ENCODE measurements around the gene SDK1.
"Not testable (repeated sequence)": the region's sequence is repeated elsewhere in the genome, so short reads cannot be mapped to it uniquely, and the experiment has no call there.

Gene SDK1

DNA sequence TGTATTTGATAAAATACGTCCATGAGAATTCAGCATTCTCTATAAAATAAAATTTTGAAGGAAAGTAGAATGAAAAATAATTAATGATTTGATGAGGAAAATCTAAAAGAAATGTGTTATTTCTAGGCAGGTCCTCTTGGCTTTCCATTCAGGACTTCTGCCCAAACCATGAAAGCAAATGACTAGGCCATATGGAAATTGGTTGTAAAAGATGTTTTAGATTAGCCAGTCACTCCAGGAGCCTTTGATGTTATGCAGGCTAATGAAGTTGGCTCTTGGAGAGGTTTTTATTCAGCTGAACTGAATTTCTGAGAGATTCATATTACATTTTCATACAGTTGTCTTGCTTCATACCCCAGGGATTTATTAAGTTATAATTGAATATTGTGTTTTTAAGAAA lies 452.8 kb downstream of the SDK1 start:
- DNase-seq (ENCODE audit: low spot score): no peak
- in situ Hi-C loops (cut with MboI; ENCODE audit: low pct_unique_long_range_greater_than_20kb, low sequenced_read_pairs, unreplicated experiment): no loop called here
- TF ChIP-seq, protein P1, sequence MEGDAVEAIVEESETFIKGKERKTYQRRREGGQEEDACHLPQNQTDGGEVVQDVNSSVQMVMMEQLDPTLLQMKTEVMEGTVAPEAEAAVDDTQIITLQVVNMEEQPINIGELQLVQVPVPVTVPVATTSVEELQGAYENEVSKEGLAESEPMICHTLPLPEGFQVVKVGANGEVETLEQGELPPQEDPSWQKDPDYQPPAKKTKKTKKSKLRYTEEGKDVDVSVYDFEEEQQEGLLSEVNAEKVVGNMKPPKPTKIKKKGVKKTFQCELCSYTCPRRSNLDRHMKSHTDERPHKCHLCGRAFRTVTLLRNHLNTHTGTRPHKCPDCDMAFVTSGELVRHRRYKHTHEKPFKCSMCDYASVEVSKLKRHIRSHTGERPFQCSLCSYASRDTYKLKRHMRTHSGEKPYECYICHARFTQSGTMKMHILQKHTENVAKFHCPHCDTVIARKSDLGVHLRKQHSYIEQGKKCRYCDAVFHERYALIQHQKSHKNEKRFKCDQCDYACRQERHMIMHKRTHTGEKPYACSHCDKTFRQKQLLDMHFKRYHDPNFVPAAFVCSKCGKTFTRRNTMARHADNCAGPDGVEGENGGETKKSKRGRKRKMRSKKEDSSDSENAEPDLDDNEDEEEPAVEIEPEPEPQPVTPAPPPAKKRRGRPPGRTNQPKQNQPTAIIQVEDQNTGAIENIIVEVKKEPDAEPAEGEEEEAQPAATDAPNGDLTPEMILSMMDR (IDR thresholded peaks at IDR 0.05; ENCODE audit: extremely low read depth, insufficient read depth, missing control alignments): no peak

DNA sequence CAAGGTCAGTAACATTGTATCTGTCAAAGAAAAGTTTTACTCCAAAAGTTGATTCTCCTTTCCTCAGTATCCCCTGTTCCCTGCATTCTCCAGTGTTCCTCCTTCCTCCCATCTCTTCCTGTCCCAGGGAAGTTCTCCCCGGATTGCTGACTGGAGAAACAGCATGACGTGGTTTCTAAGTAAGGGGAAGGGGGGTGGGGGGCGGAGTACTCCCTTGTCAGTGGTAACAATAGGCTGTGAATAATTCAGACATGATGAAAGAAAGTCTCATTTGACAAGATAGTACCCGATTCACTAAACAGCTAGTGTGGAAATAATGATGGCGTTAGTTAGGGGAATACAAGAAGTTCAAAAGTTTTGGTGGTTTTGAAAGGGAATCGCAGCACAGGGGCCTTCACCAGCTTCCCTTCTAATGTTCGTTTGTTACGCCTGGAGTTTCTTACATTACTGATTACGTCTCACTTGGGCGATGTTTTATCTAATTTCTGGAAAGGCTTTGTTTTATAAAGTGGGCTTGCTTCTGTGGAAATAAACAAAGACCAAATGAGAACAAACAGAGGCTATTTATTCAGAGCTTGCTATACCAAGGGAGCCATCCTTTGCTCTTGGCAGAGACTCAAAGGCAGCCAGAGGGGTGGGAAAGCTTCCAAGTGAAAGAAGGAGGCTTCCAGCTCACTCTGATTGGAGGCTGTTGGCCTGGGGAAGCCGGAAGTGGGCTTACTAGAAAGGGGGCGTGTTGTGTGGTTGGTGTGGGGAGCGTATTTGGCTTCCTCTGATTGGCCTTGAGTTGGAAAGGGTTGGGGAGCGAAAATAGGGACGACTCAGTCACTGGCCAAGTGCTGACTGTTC lies 453.7 kb downstream of the SDK1 start:
- TF ChIP-seq, protein P1 (IDR thresholded peaks at IDR 0.05; ENCODE audit: extremely low read depth, insufficient read depth, missing control alignments): no peak
- DNase-seq (ENCODE audit: low spot score): no peak
- in situ Hi-C loops (cut with MboI; ENCODE audit: low pct_unique_long_range_greater_than_20kb, low sequenced_read_pairs, unreplicated experiment): no loop called here

DNA sequence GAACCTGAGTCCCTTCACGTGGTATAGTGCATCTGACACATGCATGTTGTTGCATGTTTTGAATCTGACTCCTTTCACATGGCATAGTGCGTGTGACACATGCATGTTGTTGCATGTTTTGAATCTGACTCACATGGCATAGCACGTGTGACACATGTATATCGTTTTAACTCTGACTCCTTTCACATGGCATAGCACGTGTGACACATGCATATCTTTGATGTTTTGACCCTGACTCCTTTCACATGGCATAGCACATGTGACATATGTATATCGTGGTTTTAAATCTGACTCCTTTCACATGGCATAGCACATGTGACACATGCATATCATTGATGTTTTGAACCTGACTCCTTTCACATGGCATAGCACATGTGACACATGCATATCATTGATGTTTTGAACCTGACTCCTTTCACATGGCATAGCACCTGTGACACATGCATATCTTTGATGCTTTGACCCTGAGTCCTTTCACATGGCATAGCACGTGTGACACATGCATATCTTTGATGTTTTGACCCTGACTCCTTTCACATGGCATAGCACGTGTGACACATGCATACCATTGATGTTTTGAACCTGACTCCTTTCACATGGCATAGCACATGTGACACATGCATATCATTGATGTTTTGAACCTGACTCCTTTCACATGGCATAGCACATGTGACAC lies 454.9 kb downstream of the SDK1 start:
- DNase-seq (ENCODE audit: low spot score); in situ Hi-C loops (cut with MboI; ENCODE audit: low pct_unique_long_range_greater_than_20kb, low sequenced_read_pairs, unreplicated experiment): not testable (repeated sequence)

DNA sequence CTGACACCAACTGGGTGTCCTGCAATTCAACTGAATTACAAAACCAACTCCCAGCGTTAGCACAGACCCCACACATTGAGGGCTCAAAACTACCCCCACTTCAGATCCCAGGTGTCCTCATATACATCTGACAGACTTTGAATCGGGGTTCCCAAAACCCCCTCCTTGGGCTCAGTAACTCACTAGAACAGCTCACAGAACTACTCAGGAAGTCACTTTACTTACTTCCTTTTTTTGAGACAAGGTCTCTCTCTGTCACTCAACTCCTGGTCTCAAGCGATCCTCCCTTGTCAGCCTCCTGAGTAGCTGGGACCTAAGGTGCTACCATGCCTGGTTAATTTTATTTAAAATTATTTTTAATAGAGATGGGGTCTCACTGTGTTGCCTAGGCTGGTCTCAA lies 456.0 kb downstream of the SDK1 start:
- TF ChIP-seq, protein P1 (IDR thresholded peaks at IDR 0.05; ENCODE audit: extremely low read depth, insufficient read depth, missing control alignments): no peak
- in situ Hi-C loops (cut with MboI; ENCODE audit: low pct_unique_long_range_greater_than_20kb, low sequenced_read_pairs, unreplicated experiment): no loop called here
- no peak for DNase-seq (ENCODE audit: low spot score)

DNA sequence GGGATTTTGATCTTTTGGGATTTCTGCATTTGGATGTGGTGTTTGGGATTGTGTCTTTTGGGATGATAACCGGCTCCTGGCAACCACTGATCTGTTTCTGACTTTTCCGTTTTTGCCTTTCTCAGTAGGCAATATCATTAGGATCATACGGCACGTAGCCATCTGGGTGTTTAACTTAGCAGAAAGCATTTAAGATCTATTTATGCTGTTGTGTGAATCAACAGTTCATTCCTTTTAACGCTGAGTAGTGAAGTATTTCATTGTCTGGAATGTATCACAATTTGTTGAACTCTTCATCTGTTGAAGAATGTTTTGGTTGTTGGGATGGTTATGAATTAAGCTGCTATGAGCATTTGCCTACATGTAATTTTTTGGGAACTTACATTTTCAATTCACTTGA lies 459.6 kb downstream of the SDK1 start:
- TF ChIP-seq, protein P1 (IDR thresholded peaks at IDR 0.05; ENCODE audit: extremely low read depth, insufficient read depth, missing control alignments): no peak
- DNase-seq (ENCODE audit: low spot score): no peak
- in situ Hi-C loops (cut with MboI; ENCODE audit: low pct_unique_long_range_greater_than_20kb, low sequenced_read_pairs, unreplicated experiment): no loop called here

DNA sequence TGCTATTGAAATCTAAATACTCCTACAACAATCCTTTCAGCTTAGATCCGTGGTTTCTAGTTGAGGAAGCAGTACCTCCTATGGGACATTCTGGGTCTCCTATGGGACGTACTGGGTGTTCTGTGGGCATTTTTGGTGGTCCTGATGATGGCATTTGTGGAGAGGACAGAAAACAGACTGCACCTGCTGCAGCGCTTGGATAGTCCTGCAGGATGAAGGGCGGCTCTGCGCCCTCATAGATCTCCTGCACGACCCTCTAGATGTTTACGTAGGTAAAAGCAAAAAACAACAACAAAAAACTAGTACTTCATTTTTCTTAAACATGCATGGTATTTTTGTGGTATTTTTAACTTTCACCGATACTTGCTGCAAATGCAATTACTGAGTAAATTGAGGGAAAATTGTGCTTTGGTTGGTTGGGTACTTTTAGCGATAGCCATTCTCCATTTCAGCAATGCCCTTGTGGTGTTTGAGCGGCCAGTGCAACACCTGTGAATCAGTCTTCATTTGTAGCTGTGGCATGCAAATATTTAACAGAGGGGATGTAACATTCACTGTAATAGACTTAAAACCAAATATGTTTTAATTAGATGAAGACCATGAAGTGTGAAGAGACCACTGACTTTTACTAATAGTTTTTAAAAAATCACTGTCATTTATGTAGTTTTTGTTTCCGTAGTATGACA lies 461.2 kb downstream of the SDK1 start:
- no peak for DNase-seq (ENCODE audit: low spot score)
- TF ChIP-seq, protein P1 (IDR thresholded peaks at IDR 0.05; ENCODE audit: extremely low read depth, insufficient read depth, missing control alignments): no peak
- in situ Hi-C loops (cut with MboI; ENCODE audit: low pct_unique_long_range_greater_than_20kb, low sequenced_read_pairs, unreplicated experiment): no loop called here
